ENCODE data around the gene SLAMF7. TPM values are rescaled to one million over a fixed set of nuclear protein-coding genes. Genes with fewer than 3 reads are reported as not detected.

The SLAMF7 gene
- total RNA-seq, 1 donor from 2014 or later: 9.2 TPM

DNA sequence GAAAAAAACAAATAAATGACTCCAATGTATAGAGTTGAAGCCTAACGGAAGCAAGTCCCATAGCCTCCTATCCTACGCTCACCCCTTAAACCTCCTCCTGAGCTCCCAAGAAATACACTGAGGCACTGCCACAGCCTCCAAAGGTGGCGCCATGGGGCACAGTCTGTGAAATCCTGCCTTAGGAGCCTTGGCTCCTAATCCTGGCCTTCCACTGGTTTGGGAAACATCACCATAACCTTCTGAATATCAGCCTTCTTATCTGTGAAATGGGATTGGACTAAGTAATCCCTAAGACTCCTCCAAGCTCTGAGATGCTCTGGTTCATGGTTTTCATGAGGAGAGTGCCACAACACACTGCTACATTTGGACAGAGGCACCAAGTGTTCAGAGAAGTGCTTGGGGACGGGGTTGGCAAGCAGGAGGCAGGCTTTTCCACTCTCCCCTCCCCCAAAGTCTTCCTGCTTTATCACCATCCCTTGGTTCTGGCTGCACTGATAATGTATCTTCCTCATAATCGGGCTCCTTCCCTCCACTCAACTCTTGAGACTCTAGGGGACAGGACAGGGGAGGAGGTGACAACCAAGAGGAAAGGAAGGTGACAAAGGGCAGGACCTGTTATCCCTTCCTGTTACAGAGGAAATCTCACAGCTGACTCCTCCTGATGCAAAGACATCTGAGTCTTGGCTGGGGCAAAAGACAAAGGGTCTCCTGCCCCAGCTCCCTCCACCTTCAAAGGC lies 2.7 kb downstream of the SLAMF7 start:
- intact Hi-C loops (cut with DNase I): no loop called here
- Histone ChIP-seq H3K36me3 (no peaks in the 10 kb centered on the region), H3K4me3 (no peak overlapping the region), H3K27ac (no peak overlapping the region), H3K9me3 (no peaks in the 10 kb centered on the region), H3K4me1 (no peaks in the 10 kb centered on the region), H3K27me3 (no peaks in the 10 kb centered on the region)
- ATAC-seq (no peak), DNase-seq (no peak)
- TF ChIP-seq, protein P1, sequence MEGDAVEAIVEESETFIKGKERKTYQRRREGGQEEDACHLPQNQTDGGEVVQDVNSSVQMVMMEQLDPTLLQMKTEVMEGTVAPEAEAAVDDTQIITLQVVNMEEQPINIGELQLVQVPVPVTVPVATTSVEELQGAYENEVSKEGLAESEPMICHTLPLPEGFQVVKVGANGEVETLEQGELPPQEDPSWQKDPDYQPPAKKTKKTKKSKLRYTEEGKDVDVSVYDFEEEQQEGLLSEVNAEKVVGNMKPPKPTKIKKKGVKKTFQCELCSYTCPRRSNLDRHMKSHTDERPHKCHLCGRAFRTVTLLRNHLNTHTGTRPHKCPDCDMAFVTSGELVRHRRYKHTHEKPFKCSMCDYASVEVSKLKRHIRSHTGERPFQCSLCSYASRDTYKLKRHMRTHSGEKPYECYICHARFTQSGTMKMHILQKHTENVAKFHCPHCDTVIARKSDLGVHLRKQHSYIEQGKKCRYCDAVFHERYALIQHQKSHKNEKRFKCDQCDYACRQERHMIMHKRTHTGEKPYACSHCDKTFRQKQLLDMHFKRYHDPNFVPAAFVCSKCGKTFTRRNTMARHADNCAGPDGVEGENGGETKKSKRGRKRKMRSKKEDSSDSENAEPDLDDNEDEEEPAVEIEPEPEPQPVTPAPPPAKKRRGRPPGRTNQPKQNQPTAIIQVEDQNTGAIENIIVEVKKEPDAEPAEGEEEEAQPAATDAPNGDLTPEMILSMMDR (IDR thresholded peaks at IDR 0.05): no peak

DNA sequence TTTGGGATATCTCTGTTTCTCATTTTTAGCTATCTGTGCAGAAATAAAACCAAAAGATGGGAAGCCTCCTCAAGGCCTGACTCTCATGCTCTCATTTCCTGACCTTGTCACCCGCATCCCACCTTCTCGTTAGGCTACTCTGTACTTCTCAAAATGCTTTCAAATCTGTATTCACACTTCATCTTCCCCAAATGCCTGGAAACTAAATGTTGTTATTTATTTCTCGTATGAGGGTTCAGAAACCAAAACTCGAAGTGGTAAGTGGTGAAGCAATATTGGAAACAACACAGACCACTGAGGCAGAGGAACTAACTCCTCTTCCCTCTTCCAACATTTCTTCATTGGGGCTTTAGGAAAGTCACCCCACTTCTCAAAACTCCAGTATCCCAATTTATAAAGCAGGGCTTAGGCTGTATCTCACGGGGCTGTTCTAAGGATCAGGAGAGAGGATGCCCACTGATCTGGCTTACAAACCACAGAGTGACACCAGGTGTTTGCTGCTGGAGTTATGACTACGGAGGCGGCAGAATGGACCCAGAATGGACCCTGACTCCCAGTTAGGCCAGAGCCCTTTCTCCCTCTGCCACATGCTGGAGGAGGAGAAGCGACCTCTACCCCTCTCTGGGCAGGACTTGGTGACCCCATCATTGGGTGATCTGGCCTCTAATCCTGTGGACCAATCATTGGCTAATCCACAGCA lies 3.5 kb downstream of the SLAMF7 start:
- ATAC-seq: no peak

DNA sequence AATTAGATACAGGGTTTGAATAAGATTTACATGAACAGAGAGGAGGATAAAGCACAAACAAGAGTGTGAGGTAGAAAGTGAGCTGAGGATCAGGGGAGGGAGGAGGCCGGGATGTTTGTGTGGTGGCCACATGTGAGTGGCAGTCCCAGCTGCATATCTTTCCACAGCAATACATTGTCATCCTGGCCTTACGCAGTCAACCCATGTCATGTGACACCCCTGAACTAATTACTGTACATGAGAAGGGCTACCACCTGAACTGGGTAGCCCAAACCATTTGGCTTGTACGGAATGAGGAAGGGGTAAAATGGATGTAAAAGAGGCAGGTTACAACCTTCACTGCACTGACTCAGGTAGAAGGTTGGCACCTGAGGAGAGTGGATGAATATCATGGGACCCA lies 4.2 kb downstream of the SLAMF7 start:
- Histone ChIP-seq H3K4me3 (no peak overlapping the region), H3K27me3 (no peaks in the 10 kb centered on the region), H3K27ac (no peak overlapping the region), H3K36me3 (no peaks in the 10 kb centered on the region), H3K9me3 (no peaks in the 10 kb centered on the region), H3K4me1 (no peaks in the 10 kb centered on the region)
- DNase-seq (no peak), ATAC-seq (no peak)
- TF ChIP-seq, protein P1 (IDR thresholded peaks at IDR 0.05): no peak
- intact Hi-C loops (cut with DNase I): no loop called here

More for the DNA sequence above, 3.5 kb downstream of the SLAMF7 start:
- intact Hi-C loops (cut with DNase I): no loop called here
- DNase-seq: no peak
- H3K27me3 ChIP-seq: no peaks in the 10 kb centered on the region
- no peaks in the 10 kb centered on the region for H3K4me1 ChIP-seq
- TF ChIP-seq, protein P1 (IDR thresholded peaks at IDR 0.05): no peak
- H3K4me3 ChIP-seq: no peak overlapping the region
- H3K9me3 ChIP-seq: no peaks in the 10 kb centered on the region
- H3K27ac ChIP-seq: no peak overlapping the region
- H3K36me3 ChIP-seq: no peaks in the 10 kb centered on the region

DNA sequence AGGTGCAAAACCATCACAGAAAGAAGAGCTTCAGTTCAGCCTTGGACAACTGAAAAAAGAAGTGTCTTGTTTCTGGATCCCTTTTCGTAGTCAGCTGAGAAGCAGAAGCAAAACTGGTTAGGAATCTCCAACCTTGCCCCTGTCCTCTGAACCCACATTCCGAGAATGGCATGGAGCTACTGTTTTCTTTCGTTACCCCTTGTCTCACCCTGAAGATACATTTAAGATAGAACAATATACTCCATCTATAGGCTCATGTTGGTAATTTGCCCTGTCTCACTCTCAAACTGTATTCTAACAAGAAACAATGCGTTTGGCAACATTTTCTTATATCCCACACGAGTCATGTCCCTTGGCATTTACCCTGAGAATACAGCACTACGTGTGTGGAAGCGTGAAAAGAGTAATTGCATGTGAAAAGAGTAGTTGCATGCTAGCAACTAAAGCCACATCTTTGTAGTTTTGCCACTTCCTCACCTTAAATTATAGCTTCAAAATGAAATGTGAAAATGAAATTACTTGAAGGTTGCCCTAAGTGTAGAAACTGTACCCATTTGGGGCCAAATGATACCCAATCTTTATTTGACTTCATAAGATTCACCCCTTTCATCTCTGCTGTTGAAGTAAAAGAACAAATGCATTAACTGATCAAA lies 5.3 kb downstream of the SLAMF7 start:
- no peak overlapping the region for H3K27ac ChIP-seq
- no peaks in the 10 kb centered on the region for H3K27me3 ChIP-seq
- TF ChIP-seq, protein P1 (IDR thresholded peaks at IDR 0.05): no peak
- intact Hi-C loops (cut with DNase I): no loop called here
- H3K36me3 ChIP-seq: no peaks in the 10 kb centered on the region
- no peaks in the 10 kb centered on the region for H3K4me1 ChIP-seq
- ATAC-seq (no peak), DNase-seq (no peak)
- H3K4me3 ChIP-seq: no peak overlapping the region
- H3K9me3 ChIP-seq: no peaks in the 10 kb centered on the region

DNA sequence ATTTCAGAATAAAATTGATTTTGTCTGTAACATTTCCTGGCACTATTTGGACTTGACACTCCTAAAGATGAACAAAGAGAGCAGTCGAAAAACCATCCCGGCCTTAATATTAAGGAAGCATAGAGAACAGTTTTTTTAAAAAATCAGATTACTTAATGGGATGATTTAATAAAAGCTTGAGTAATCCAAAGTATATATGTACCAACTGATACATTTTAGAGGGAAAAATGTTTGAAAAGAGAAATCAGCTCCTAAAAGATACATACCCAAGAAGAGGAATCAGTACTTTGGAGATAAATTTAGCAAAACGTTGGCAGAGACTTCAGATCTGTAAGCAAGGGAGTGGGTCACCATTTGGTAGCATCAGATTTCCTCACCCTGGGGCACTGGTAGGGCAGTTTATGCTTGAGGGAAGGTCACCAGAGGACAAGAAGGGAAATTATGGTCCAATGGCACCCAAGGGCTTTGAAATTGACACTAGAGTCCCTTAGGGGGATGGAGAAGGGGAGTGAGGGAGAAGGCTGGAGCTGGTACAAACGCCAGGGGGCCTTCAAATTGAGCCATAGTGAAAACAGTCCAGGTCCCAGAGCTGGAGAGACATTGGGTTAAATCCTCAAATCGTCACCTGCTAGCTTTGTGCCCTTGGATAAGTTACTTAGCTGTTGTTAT lies 5.9 kb downstream of the SLAMF7 start:
- DNase-seq: no peak
- no peaks in the 10 kb centered on the region for H3K4me1 ChIP-seq
- intact Hi-C loops (cut with DNase I): no loop called here
- TF ChIP-seq, protein P1 (IDR thresholded peaks at IDR 0.05): no peak
- no peak for ATAC-seq
- no peaks in the 10 kb centered on the region for H3K9me3 ChIP-seq
- H3K27me3 ChIP-seq: no peaks in the 10 kb centered on the region
- no peak overlapping the region for H3K4me3 ChIP-seq
- no peak overlapping the region for H3K27ac ChIP-seq
- no peaks in the 10 kb centered on the region for H3K36me3 ChIP-seq
